ENCODE data around the gene ALDH1L2. TPM values are rescaled to one million over a fixed set of nuclear protein-coding genes. Genes with fewer than 3 reads are reported as not detected.

Gene ALDH1L2
- total RNA-seq, 1 donor from 2014 or later, result 5.0 TPM

DNA sequence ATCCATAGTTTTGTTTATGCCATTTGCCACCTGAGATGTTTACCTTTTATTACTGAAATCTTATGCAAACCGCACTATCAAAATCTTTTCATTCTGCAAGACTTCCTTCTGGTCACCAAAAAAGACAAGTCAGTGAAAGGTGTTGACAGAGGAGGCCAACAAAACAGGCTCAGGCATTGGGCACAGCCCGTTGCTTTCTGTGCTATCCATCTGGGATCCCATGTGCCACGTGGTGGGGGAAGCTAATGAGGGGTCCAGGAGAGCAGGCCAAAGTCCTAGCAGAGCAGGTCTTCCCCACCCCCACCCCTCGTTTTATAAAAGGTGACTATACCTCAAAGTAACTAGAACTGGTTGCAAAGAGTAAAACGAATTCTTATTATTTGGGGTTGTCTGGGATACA lies 1.2 kb downstream of the ALDH1L2 start:
- Histone ChIP-seq H3K4me3 (peak overlapping the region; percentile 59), H3K9me3 (no peaks in the 10 kb centered on the region), H3K36me3 (no peaks in the 10 kb centered on the region), H3K27ac (no peak overlapping the region), H3K4me1 (peaks cover 3% of the 10 kb centered on the region), H3K27me3 (no peaks in the 10 kb centered on the region)
- no peak for DNase-seq
- intact Hi-C loops (cut with DNase I), result no loop called here
- TF ChIP-seq, protein P1, sequence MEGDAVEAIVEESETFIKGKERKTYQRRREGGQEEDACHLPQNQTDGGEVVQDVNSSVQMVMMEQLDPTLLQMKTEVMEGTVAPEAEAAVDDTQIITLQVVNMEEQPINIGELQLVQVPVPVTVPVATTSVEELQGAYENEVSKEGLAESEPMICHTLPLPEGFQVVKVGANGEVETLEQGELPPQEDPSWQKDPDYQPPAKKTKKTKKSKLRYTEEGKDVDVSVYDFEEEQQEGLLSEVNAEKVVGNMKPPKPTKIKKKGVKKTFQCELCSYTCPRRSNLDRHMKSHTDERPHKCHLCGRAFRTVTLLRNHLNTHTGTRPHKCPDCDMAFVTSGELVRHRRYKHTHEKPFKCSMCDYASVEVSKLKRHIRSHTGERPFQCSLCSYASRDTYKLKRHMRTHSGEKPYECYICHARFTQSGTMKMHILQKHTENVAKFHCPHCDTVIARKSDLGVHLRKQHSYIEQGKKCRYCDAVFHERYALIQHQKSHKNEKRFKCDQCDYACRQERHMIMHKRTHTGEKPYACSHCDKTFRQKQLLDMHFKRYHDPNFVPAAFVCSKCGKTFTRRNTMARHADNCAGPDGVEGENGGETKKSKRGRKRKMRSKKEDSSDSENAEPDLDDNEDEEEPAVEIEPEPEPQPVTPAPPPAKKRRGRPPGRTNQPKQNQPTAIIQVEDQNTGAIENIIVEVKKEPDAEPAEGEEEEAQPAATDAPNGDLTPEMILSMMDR (IDR thresholded peaks at IDR 0.05), result no peak
- no peak for ATAC-seq

DNA sequence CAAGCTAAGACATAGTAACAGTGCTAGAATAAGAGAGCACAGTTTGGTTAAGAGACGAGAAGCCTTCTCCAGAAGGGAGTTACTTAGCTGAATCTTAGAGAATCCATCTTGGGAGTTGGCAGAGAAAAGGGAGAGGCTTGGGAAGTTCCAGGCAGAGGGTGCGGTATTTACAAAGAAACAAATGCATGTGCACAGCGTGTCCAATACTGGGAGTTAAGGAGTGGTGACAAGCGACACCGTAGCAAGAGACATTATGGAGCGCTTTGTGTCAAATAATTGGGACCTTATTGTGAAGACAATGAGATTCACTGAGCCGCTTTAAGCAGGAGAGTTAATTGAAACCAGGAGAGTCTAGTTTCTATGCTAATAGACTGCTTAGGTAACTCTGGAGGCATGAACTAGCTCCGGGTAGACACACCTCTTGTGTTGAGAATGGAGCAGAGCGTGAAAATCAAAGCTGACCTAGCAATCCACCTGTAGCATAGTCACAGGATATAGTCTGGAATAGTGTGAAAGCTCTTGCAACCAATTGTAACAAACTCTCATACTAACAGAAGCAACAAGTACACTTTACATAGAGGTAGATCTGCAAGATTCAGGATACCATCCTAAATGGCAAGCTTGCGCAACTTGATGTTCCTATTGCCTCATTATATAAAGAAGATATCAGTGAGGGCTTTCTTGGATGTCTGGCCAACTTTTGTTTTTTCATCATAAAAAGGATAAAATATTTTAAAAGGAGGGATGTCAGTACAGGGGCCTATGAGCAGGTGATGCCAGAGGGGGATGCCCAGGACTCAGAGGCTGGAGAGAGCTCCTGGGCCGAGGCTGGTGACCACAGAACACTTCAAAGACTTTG lies 5.3 kb downstream of the ALDH1L2 start:
- Histone ChIP-seq H3K27ac (no peak overlapping the region), H3K4me3 (no peak overlapping the region), H3K4me1 (peaks cover 1% of the 10 kb centered on the region), H3K27me3 (no peaks in the 10 kb centered on the region), H3K9me3 (no peaks in the 10 kb centered on the region), H3K36me3 (no peaks in the 10 kb centered on the region)
- ATAC-seq (no peak), DNase-seq (no peak)
- intact Hi-C loops (cut with DNase I), result no loop called here
- TF ChIP-seq, protein P1 (IDR thresholded peaks at IDR 0.05), result no peak

DNA sequence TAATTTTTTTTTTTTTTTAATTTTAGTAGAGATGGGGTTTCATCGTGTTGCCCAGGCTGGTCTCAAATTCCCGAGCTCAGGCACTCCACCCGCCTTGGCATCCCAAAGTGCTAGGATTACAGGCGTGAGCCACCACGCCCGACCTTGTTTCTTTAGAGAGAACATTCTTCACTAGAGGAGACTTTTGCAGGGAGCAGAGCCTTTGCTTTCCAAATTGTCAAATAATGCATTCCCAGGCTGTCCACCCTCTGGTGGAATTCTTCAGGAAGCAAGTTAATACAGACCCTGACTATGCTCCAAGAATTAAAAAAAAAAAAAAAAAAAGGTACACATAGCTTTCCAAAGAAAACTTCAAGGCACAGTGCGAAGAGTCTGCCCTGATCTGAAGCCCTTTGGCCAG lies 6.8 kb downstream of the ALDH1L2 start:
- H3K4me1 ChIP-seq, result no peaks in the 10 kb centered on the region
- H3K27ac ChIP-seq, result no peak overlapping the region

DNA sequence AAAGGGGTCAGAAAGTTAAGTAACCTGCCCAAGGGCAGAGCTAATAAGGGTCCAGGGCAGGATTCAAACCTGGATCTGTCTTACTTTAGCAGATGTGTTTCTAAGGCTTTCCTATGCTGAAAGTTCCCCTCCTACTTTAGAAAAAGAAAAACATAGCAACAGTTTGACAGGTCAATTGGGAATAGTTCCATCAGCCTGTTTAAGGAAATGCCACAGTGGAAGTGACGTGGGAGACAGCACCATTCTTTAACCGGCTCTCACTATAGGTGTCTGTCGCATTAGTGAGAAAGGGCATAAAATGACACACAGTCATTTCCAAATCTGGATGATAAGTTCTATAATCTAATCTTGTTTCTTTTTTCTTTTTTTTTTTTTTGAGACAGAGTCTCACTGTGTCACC lies 7.3 kb downstream of the ALDH1L2 start:
- ATAC-seq (no peak), DNase-seq (no peak)
- intact Hi-C loops (cut with DNase I), result no loop called here
- Histone ChIP-seq H3K27me3 (no peaks in the 10 kb centered on the region), H3K4me3 (no peak overlapping the region), H3K36me3 (no peaks in the 10 kb centered on the region), H3K4me1 (no peaks in the 10 kb centered on the region), H3K27ac (no peak overlapping the region), H3K9me3 (no peaks in the 10 kb centered on the region)
- TF ChIP-seq, protein P1 (IDR thresholded peaks at IDR 0.05), result no peak

More for the DNA sequence above, 6.8 kb downstream of the ALDH1L2 start:
- no peaks in the 10 kb centered on the region for H3K27me3 ChIP-seq
- H3K4me3 ChIP-seq, result no peak overlapping the region
- no peaks in the 10 kb centered on the region for H3K36me3 ChIP-seq
- DNase-seq (no peak), ATAC-seq (no peak)
- TF ChIP-seq, protein P1 (IDR thresholded peaks at IDR 0.05), result no peak
- intact Hi-C loops (cut with DNase I), result no loop called here
- no peaks in the 10 kb centered on the region for H3K9me3 ChIP-seq

DNA sequence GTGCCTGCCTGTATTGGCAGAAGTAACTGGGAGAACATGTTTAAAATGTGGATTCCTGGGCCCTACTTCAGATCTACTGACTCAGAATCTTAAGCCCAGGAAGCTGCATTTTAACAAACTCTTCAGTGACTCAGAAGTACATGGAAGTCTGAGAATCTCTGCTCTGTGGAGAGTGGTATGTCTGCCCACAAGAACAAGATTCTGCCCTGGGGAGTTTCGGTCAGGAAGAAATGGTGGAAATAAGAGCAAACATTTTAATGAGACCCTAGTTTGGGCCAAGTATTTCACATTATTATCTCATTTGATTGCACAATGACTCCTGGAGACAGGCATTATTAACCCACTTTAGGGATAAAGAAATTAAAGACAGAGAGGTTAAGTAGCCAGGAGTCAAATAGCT lies 8.2 kb downstream of the ALDH1L2 start:
- H3K36me3 ChIP-seq, result no peaks in the 10 kb centered on the region
- ATAC-seq, result no peak
- intact Hi-C loops (cut with DNase I), result no loop called here

More for the DNA sequence above, 8.2 kb downstream of the ALDH1L2 start:
- no peak overlapping the region for H3K4me3 ChIP-seq
- no peak for DNase-seq
- TF ChIP-seq, protein P1 (IDR thresholded peaks at IDR 0.05), result no peak
- no peaks in the 10 kb centered on the region for H3K27me3 ChIP-seq
- H3K4me1 ChIP-seq, result no peaks in the 10 kb centered on the region
- no peak overlapping the region for H3K27ac ChIP-seq
- no peaks in the 10 kb centered on the region for H3K9me3 ChIP-seq
